ENCODE results near the gene ITPKB.

GRCh38 chr1:226582966-226583365 is 156.1 kb downstream of the ITPKB start:
- TF ChIP-seq CTCF (IDR thresholded peaks at IDR 0.05) (no peak), POLR2A (IDR thresholded peaks at IDR 0.05) (no peak)

Measured in heart left ventricle (tissue), 13 donors.